ENCODE data around the gene NPTN.

- no peak for TF ChIP-seq CTCF (IDR thresholded peaks at IDR 0.05)
- TF ChIP-seq POLR2A (IDR thresholded peaks at IDR 0.05) = no peak
Observed at GRCh38 chr15:73564255-73564654, 68.9 kb downstream of the NPTN start.

Measured in vagina (tissue), 2 donors.